Trophoblast cell (in vitro differentiated cells and primary cell): ENCODE results near the gene USP17L15.
"Not testable (repeated sequence)": the region's sequence is repeated elsewhere in the genome, so short reads cannot be mapped to it uniquely, and the experiment has no call there.

Source experiments
- DNase-seq, 2 donors: peaks; one replicate each; pipeline ENCODE4 v3.0.0-alpha.2; 2016
- H2AFZ ChIP-seq: 2 replicates; pipeline ENCODE4 v1.6.1; 2013; ENCODE audit warnings: low read length, moderate library complexity, mild to moderate bottlenecking; ENCODE audit not compliant: insufficient read depth, poor library complexity
- H2AK5ac ChIP-seq: 2 replicates; pipeline ENCODE4 v1.6.1; 2013; ENCODE audit warnings: mild to moderate bottlenecking, low read length
- H2BK120ac ChIP-seq: 2 replicates; pipeline ENCODE4 v1.6.1; 2013; ENCODE audit warnings: low read length, mild to moderate bottlenecking, moderate library complexity; ENCODE audit not compliant: insufficient read depth, poor library complexity
- H2BK12ac ChIP-seq: 2 replicates; pipeline ENCODE4 v1.6.1; 2013; ENCODE audit warnings: mild to moderate bottlenecking, low read length, moderate library complexity
- H2BK5ac ChIP-seq: 2 replicates; pipeline ENCODE4 v1.6.1; 2013; ENCODE audit warnings: low read length, low read depth, moderate library complexity, mild to moderate bottlenecking; ENCODE audit not compliant: poor library complexity
- H3K14ac ChIP-seq: 2 replicates; pipeline ENCODE4 v1.6.1; 2013; ENCODE audit warnings: mild to moderate bottlenecking, low read length
- H3K18ac ChIP-seq: 2 replicates; pipeline ENCODE4 v1.6.1; 2013; ENCODE audit warnings: mild to moderate bottlenecking, low read length
- H3K23ac ChIP-seq: 2 replicates; pipeline ENCODE4 v1.6.1; 2013; ENCODE audit warnings: low read length
- H3K27ac ChIP-seq: 2 replicates; pipeline ENCODE4 v1.5.1; 2013; ENCODE audit warnings: low read depth, mild to moderate bottlenecking, inconsistent platforms, low read length, moderate library complexity
- H3K27me3 ChIP-seq: 2 replicates; pipeline ENCODE4 v1.6.1; 2013; ENCODE audit warnings: inconsistent platforms, mild to moderate bottlenecking, low read length, moderate library complexity; ENCODE audit not compliant: insufficient read depth
- H3K36me3 ChIP-seq, 2 experiments: 1 replicate in 1 of 2; 2 replicates in 1 of 2; pipeline ENCODE4 v1.6.1; 2013; ENCODE audit warnings: low read length in 2 of 2, mild to moderate bottlenecking in 2 of 2, moderate library complexity in 1 of 2; ENCODE audit not compliant: insufficient read depth in 2 of 2, control insufficient read depth in 1 of 2
- H3K4ac ChIP-seq: 2 replicates; pipeline ENCODE4 v1.6.1; 2013; ENCODE audit warnings: low read depth, mild to moderate bottlenecking, low read length, moderate library complexity
- H3K4me1 ChIP-seq, 2 experiments: 1 replicate in 1 of 2; 2 replicates in 1 of 2; pipeline ENCODE4 v1.6.1; 2013; ENCODE audit warnings: low read length in 2 of 2, mild to moderate bottlenecking in 2 of 2, moderate library complexity in 1 of 2; ENCODE audit not compliant: insufficient read depth in 2 of 2, control insufficient read depth in 1 of 2
- H3K4me2 ChIP-seq: 2 replicates; pipeline ENCODE4 v1.6.1; 2013; ENCODE audit warnings: inconsistent platforms, mild to moderate bottlenecking, low read length, moderate library complexity
- H3K4me3 ChIP-seq: 2 replicates; pipeline ENCODE4 v1.5.1; 2013; ENCODE audit warnings: mild to moderate bottlenecking, low read depth, low read length, inconsistent platforms
- H3K79me1 ChIP-seq: one replicate; pipeline ENCODE4 v1.6.1; 2013; ENCODE audit warnings: low read length
- H3K79me2 ChIP-seq: 2 replicates; pipeline ENCODE4 v1.6.1; 2013; ENCODE audit warnings: low read length, mild to moderate bottlenecking; ENCODE audit not compliant: control insufficient read depth, insufficient read depth, poor library complexity
- H3K9ac ChIP-seq: 2 replicates; pipeline ENCODE4 v1.6.1; 2013; ENCODE audit warnings: mild to moderate bottlenecking, low read length
- H3K9me3 ChIP-seq: 2 replicates; pipeline ENCODE4 v1.6.1; 2013; ENCODE audit warnings: low read depth, mild to moderate bottlenecking, control low read depth, inconsistent platforms, low read length; ENCODE audit not compliant: insufficient read depth
- H4K12ac ChIP-seq: 2 replicates; pipeline ENCODE4 v1.6.1; 2013; ENCODE audit warnings: low read depth, mild to moderate bottlenecking, low read length, moderate library complexity
- H4K8ac ChIP-seq: 2 replicates; pipeline ENCODE4 v1.6.1; 2013; ENCODE audit warnings: low read depth, mild to moderate bottlenecking, low read length, moderate library complexity
- H4K91ac ChIP-seq: one replicate; pipeline ENCODE4 v1.6.1; 2013; ENCODE audit warnings: low read depth, mild to moderate bottlenecking, low read length, moderate library complexity
- WGBS: extraction: QIAGEN DNeasy Blood & Tissue Kit; methylation state at CpG from one replicate; pipeline ENCODE4 v1.1.7; 2013; ENCODE audit warnings: missing lambda C conversion rate; ENCODE audit not compliant: insufficient read length, insufficient coverage; ENCODE audit errors: extremely low coverage; 5-methylcytosine and 5-hydroxymethylcytosine counted together

The USP17L15 gene

GRCh38 chr4:9262572-9262971 lies 28.4 kb downstream of the USP17L15 start, which contains the start of gene USP17L21:
TSS of gene USP17L21 (plus strand) at chr4:9262872. CDS start at chr4:9262872, 0 bp downstream.
- H3K79me1 ChIP-seq, H4K12ac ChIP-seq, DNase-seq, H3K27me3 ChIP-seq, H3K9ac ChIP-seq, H3K27ac ChIP-seq, H3K14ac ChIP-seq, H3K36me3 ChIP-seq, H3K79me2 ChIP-seq, H3K4ac ChIP-seq, H2BK120ac ChIP-seq, H4K8ac ChIP-seq, H2BK5ac ChIP-seq, H3K4me1 ChIP-seq, H3K4me2 ChIP-seq, H3K23ac ChIP-seq, H3K4me3 ChIP-seq, H4K91ac ChIP-seq, H2AK5ac ChIP-seq, H2AFZ ChIP-seq, H3K9me3 ChIP-seq, H2BK12ac ChIP-seq, H3K18ac ChIP-seq: not testable (repeated sequence)
- no CpG with 5 or more reads among the region's 13 CpGs for WGBS

DNA sequence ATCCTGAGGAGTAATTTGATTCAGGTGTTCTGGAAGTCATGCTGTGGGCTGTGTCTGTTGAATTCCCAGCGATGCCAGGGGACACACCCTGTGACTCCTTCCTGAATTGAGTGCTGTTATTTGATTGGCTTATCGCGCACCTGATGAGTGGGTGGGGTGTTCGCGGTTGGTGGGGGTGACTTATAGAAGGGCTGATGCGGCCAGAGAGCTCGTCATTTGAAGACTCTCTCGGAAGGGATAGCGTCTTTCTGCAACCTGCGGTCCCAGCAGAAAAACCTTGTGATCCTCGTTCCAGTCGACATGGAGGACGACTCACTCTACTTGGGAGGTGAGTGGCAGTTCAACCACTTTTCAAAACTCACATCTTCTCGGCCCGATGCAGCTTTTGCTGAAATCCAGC lies 33.1 kb downstream of the USP17L15 start, which contains the start of gene USP17L22:
TSS of gene USP17L22 (plus strand) at position 301 of the 400 bp plus-strand sequence. CDS start at position 301, 0 bp downstream.
- H2BK5ac ChIP-seq, H2AFZ ChIP-seq, H3K36me3 ChIP-seq, H3K14ac ChIP-seq, H3K9me3 ChIP-seq, H3K4ac ChIP-seq, H3K79me2 ChIP-seq, H4K8ac ChIP-seq, H3K4me1 ChIP-seq, H3K4me2 ChIP-seq, H4K91ac ChIP-seq, H2BK12ac ChIP-seq, DNase-seq, H4K12ac ChIP-seq, H2BK120ac ChIP-seq, H3K27me3 ChIP-seq, H2AK5ac ChIP-seq, H3K9ac ChIP-seq, H3K4me3 ChIP-seq, H3K27ac ChIP-seq, H3K23ac ChIP-seq, H3K18ac ChIP-seq, H3K79me1 ChIP-seq: not testable (repeated sequence)
- WGBS = no CpG with 5 or more reads among the region's 15 CpGs

GRCh38 chr4:9271719-9272118 lies 37.5 kb downstream of the USP17L15 start:
- not testable (repeated sequence) for H3K9me3 ChIP-seq, H3K9ac ChIP-seq, H3K4me1 ChIP-seq, H3K79me2 ChIP-seq, H3K14ac ChIP-seq, H2AFZ ChIP-seq, H3K27me3 ChIP-seq, H3K4me3 ChIP-seq, H3K23ac ChIP-seq, H4K91ac ChIP-seq, H2BK5ac ChIP-seq, H3K27ac ChIP-seq, H3K4ac ChIP-seq, H2BK120ac ChIP-seq, H4K8ac ChIP-seq, H3K18ac ChIP-seq, DNase-seq, H2AK5ac ChIP-seq, H2BK12ac ChIP-seq, H3K36me3 ChIP-seq, H3K79me1 ChIP-seq, H4K12ac ChIP-seq, H3K4me2 ChIP-seq
- WGBS = 100% methylated on average over 3 of the region's 10 CpGs
